PC-9 (cell line): ENCODE data around the gene GALNT9. TPM values are rescaled to one million over a fixed set of nuclear protein-coding genes. Genes with fewer than 3 reads are reported as not detected.
"Not testable (repeated sequence)": the region's sequence is repeated elsewhere in the genome, so short reads cannot be mapped to it uniquely, and the experiment has no call there.

ENCODE experiments used
- BruUV-seq: library from RNA; stranded (reverse); fragments of 400-500 nt; replicated peaks from 2 replicates; lab custom pipeline; 2021; lab: Mats Ljungman, UMichigan
- CTCF ChIA-PET: fragments of 300-600 bp; sonication (Branson Sonifier 250); formaldehyde crosslinking; loops from one replicate; lab custom pipeline; 2022; ENCODE audit warnings: antibody characterized with exemption; lab: Charles Lee
- POLR2A ChIA-PET: fragments of 300-600 bp; sonication (Branson Sonifier 250); formaldehyde crosslinking; loops from one replicate; lab custom pipeline; 2022; ENCODE audit warnings: antibody characterized with exemption; ENCODE audit not compliant: unreplicated experiment; lab: Charles Lee
- DNase-seq, 2 experiments: peaks; one replicate each; pipeline versions ENCODE4 v3.0.0 to v3.0.0-alpha.2; 2015 to 2022; ENCODE audit warnings: mixed read lengths in 1 of 2
- H2AFZ ChIP-seq: fragments of 200-600 bp; sonication (generic); 2 replicates; pipeline ENCODE4 v1.8.1; 2017; ENCODE audit warnings: antibody characterized with exemption
- H3F3A ChIP-seq: fragments of 200-600 bp; sonication (generic); 2 replicates; pipeline ENCODE4 v1.8.1; 2017; ENCODE audit warnings: antibody characterized with exemption, mild to moderate bottlenecking, low read depth; ENCODE audit not compliant: insufficient read depth
- H3K27ac ChIP-seq: fragments of 200-600 bp; sonication (generic); 2 replicates; pipeline ENCODE4 v1.6.1; 2016; ENCODE audit warnings: mixed run types
- H3K27me3 ChIP-seq: fragments of 200-600 bp; sonication (generic); 2 replicates; pipeline ENCODE4 v1.6.1; 2016; ENCODE audit warnings: low read depth, mixed run types; ENCODE audit not compliant: insufficient read depth
- H3K36me3 ChIP-seq: fragments of 200-600 bp; sonication (generic); 2 replicates; pipeline ENCODE4 v1.6.1; 2016; ENCODE audit warnings: low read depth, mixed run types
- H3K4me1 ChIP-seq: fragments of 200-600 bp; sonication (generic); replicated peaks from 2 replicates; pipeline ENCODE4 v1.6.1; 2016; ENCODE audit warnings: mixed run types; ENCODE audit not compliant: insufficient read depth
- H3K4me2 ChIP-seq: fragments of 200-600 bp; sonication (generic); 2 replicates; pipeline ENCODE4 v1.6.1; 2017; ENCODE audit warnings: mixed run types
- H3K4me3 ChIP-seq: fragments of 200-600 bp; sonication (generic); 2 replicates; pipeline ENCODE4 v1.6.1; 2016; ENCODE audit warnings: mixed run types
- H3K79me2 ChIP-seq: fragments of 200-600 bp; sonication (generic); 2 replicates; pipeline ENCODE4 v1.6.1; 2017; ENCODE audit warnings: low read depth, mixed run types
- H3K9me2 ChIP-seq: fragments of 200-600 bp; sonication (generic); 2 replicates; pipeline ENCODE4 v1.8.1; 2017; ENCODE audit warnings: mild to moderate bottlenecking; ENCODE audit not compliant: insufficient read depth
- H3K9me3 ChIP-seq: fragments of 200-600 bp; sonication (generic); 2 replicates; pipeline ENCODE4 v1.8.1; 2016; ENCODE audit warnings: low read depth; ENCODE audit not compliant: insufficient read depth
- H4K20me1 ChIP-seq: fragments of 200-600 bp; sonication (generic); 2 replicates; pipeline ENCODE4 v1.8.1; 2017; ENCODE audit not compliant: insufficient read depth
- EZH2 ChIP-seq: fragments of 200-600 bp; sonication (generic); IDR thresholded peaks from 2 replicates; pipeline ENCODE4 v1.8.0; 2017; ENCODE audit warnings: antibody characterized with exemption, low read depth
- intact Hi-C: fragments of 100-400 bp; cut with micrococcal nuclease; formaldehyde crosslinking; loops from one replicate; pipeline ENCODE4 v1.10.0; 2022; ENCODE audit not compliant: unreplicated experiment
- total RNA-seq: library from RNA; stranded (reverse); gene quantifications from 2 replicates; pipeline ENCODE4 v1.2.3, GENCODE V29; 2021
- TF ChIP-seq, protein P1 (sequence below): fragments of 200-600 bp; sonication (generic); conservative IDR thresholded peaks from 2 replicates; pipeline ENCODE4 v1.6.1; 2017; ENCODE audit warnings: mixed run types, antibody characterized with exemption, mild to moderate bottlenecking, moderate library complexity

The GALNT9 gene
- total RNA-seq, 1 experiment from 2014 or later: 11.2 TPM

DNA sequence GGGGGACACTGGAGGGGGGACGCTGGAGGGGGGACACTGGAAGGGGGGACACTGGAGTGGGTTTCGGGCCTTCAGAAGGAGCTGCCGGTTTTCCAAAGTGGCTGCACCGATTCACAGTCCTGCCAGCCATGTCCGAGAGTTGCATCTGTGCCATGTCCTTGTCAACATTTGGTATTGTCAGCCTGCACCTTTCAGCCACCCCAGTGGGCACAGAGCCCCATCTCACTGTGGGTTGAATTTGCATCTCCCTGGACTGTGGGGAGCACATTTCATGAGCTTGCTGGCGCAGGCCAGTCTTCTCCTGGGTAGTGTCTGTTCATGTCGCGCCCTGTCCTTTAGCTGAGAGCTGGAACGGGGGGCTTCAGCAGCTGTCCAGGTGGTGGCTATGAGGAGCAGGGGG is 72.7 kb downstream of the GALNT9 start:
- Histone ChIP-seq H3K36me3 (no peaks in the 10 kb centered on the region), H3K4me1 (no peaks in the 10 kb centered on the region), H3F3A (no peaks in the 10 kb centered on the region), H3K4me3 (no peak overlapping the region), H3K9me3 (no peaks in the 10 kb centered on the region), H3K9me2 (no peaks in the 10 kb centered on the region), H3K4me2 (no peak overlapping the region), H2AFZ (no peak overlapping the region), H3K27ac (no peak overlapping the region), H3K79me2 (no peaks in the 10 kb centered on the region), H3K27me3 (peaks cover 92% of the 10 kb centered on the region), H4K20me1 (no peaks in the 10 kb centered on the region)
- no peak for TF ChIP-seq EZH2
- TF ChIP-seq, protein P1, sequence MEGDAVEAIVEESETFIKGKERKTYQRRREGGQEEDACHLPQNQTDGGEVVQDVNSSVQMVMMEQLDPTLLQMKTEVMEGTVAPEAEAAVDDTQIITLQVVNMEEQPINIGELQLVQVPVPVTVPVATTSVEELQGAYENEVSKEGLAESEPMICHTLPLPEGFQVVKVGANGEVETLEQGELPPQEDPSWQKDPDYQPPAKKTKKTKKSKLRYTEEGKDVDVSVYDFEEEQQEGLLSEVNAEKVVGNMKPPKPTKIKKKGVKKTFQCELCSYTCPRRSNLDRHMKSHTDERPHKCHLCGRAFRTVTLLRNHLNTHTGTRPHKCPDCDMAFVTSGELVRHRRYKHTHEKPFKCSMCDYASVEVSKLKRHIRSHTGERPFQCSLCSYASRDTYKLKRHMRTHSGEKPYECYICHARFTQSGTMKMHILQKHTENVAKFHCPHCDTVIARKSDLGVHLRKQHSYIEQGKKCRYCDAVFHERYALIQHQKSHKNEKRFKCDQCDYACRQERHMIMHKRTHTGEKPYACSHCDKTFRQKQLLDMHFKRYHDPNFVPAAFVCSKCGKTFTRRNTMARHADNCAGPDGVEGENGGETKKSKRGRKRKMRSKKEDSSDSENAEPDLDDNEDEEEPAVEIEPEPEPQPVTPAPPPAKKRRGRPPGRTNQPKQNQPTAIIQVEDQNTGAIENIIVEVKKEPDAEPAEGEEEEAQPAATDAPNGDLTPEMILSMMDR: no peak
- no peak for DNase-seq
- ChIA-PET CTCF (no interaction called here), POLR2A (no interaction called here)
- no TSS peak for BruUV-seq
- intact Hi-C loops: no loop called here

DNA sequence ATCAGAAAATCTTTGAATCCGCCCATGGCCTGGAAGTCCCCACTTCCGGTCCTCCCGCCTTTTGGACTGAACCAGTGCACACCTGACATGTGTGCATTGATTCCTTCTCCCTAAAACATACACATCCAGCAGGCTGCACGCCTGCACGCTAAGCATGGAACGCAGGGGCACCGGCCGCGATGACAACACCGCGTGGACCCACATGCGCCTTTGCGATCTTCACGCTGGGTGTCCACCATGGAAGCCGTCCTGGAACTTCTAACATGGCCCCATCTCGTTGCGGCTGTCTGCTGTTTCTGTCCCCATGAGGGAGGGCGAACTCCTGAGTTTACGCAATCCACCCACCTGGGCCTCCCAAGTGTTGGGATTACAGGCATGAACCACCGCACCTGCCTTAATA is 73.7 kb downstream of the GALNT9 start:
- H3K9me3 ChIP-seq: no peaks in the 10 kb centered on the region
- no TSS peak for BruUV-seq
- CTCF ChIA-PET: no interaction called here
- H4K20me1 ChIP-seq: no peaks in the 10 kb centered on the region
- no peak overlapping the region for H3K4me3 ChIP-seq
- no peak overlapping the region for H2AFZ ChIP-seq
- no peaks in the 10 kb centered on the region for H3K79me2 ChIP-seq
- TF ChIP-seq, protein P1: no peak
- TF ChIP-seq EZH2: no peak
- no peaks in the 10 kb centered on the region for H3K4me1 ChIP-seq
- no peak overlapping the region for H3K27ac ChIP-seq
- intact Hi-C loops: no loop called here
- no peaks in the 10 kb centered on the region for H3F3A ChIP-seq
- DNase-seq: no peak
- no peak overlapping the region for H3K4me2 ChIP-seq
- no peaks in the 10 kb centered on the region for H3K36me3 ChIP-seq
- H3K9me2 ChIP-seq: no peaks in the 10 kb centered on the region
- H3K27me3 ChIP-seq: peaks cover 92% of the 10 kb centered on the region
- POLR2A ChIA-PET: no interaction called here

- Histone ChIP-seq H3K79me2 (no peaks in the 10 kb centered on the region), H3K27ac (no peak overlapping the region), H3K4me1 (no peaks in the 10 kb centered on the region), H3K9me2 (no peaks in the 10 kb centered on the region), H3K9me3 (no peaks in the 10 kb centered on the region), H3K4me3 (no peak overlapping the region), H2AFZ (no peak overlapping the region), H4K20me1 (no peaks in the 10 kb centered on the region), H3K4me2 (no peak overlapping the region), H3K27me3 (peaks cover 92% of the 10 kb centered on the region), H3F3A (no peaks in the 10 kb centered on the region), H3K36me3 (no peaks in the 10 kb centered on the region)
- BruUV-seq: no TSS peak
- ChIA-PET POLR2A (no interaction called here), CTCF (interaction anchor here (0.8 kb wide), 1 partner anchor 152 kb away, joined by 3 read pairs; no protein-coding TSS in a partner anchor)
- DNase-seq: no peak
- intact Hi-C loops: no loop called here
- TF ChIP-seq, protein P1: no peak
- TF ChIP-seq EZH2: no peak
These were observed 75.5 kb downstream of the GALNT9 start for GRCh38 chr12:132253698-132254480.

DNA sequence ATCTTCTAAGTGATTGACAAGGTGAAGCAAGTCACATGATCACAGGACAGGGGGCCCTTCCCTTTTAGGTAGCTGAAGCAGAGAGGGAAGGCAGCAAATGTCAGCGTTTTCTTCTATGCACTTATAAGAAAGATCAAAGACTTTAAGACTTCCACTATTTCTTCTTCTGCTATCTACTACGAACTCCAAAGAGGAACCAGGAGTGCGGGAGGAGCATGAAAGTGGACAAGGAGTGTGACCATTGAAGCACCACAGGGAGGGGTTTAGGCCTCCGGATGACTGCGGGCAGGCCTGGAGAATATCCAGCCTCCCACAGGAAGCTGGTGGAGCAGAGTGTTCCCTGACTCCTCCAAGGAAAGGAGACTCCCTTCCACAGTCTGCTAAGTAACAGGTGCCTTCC is 76.4 kb downstream of the GALNT9 start:
- H3K4me2 ChIP-seq, H3K27ac ChIP-seq, H3K9me2 ChIP-seq, DNase-seq, H3K9me3 ChIP-seq, H3K4me3 ChIP-seq, POLR2A ChIA-PET, H2AFZ ChIP-seq, H4K20me1 ChIP-seq, H3F3A ChIP-seq, BruUV-seq, intact Hi-C loops, H3K36me3 ChIP-seq, H3K79me2 ChIP-seq, H3K4me1 ChIP-seq: not testable (repeated sequence)
- CTCF ChIA-PET: interaction anchor here (0.8 kb wide), 1 partner anchor 151 kb away, joined by 3 read pairs; no protein-coding TSS in a partner anchor
- peaks cover 92% of the 10 kb centered on the region for H3K27me3 ChIP-seq
